Hindlimb muscle (tissue), 1 donor: Measurements from ENCODE around the gene FYB1. TPM values are rescaled to one million over a fixed set of nuclear protein-coding genes. Genes with fewer than 3 reads are reported as not detected.

Source experiments
- polyA plus RNA-seq: library from polyadenylated mRNA; unstranded; fragments of 120-200 nt; gene quantifications from one replicate; pipeline ENCODE4 v1.2.1, GENCODE V29; 2013; ENCODE audit not compliant: insufficient read length

Gene FYB1
- polyA plus RNA-seq, 1 donor: 3.8 TPM

Other genes starting within 250 kb of the FYB1 start
- 16.2 TPM for gene RICTOR, start 145.2 kb downstream of the FYB1 start, polyA plus RNA-seq
- gene C9, start 144.9 kb upstream of the FYB1 start, polyA plus RNA-seq: 0.34 TPM
- gene DAB2, start 205.4 kb upstream of the FYB1 start, polyA plus RNA-seq: 110 TPM